Mesendoderm (in vitro differentiated cells): ENCODE measurements around the gene IL17B.

ENCODE experiments used
- DNase-seq: peaks from one replicate; pipeline ENCODE4 v3.0.0; 2013
- H2AK5ac ChIP-seq: 2 replicates; pipeline ENCODE4 v1.6.1; 2013; ENCODE audit warnings: low read length, inconsistent platforms
- H2BK120ac ChIP-seq: 2 replicates; pipeline ENCODE4 v1.6.1; 2013; ENCODE audit warnings: low read depth, mild to moderate bottlenecking, low read length, moderate library complexity, mixed read lengths
- H2BK15ac ChIP-seq: replicated peaks from 2 replicates; pipeline ENCODE4 v1.6.1; 2013; ENCODE audit warnings: low read depth, mild to moderate bottlenecking, moderate library complexity
- H2BK5ac ChIP-seq: 2 replicates; pipeline ENCODE4 v1.6.1; 2013; ENCODE audit warnings: low read length, inconsistent platforms
- H3K18ac ChIP-seq: 2 replicates; pipeline ENCODE4 v1.6.1; 2013; ENCODE audit warnings: mild to moderate bottlenecking, low read length, mixed read lengths
- H3K23ac ChIP-seq: one replicate; pipeline ENCODE4 v1.6.1; 2013; ENCODE audit warnings: low read length
- H3K27ac ChIP-seq: 2 replicates; pipeline ENCODE4 v1.5.1; 2013; ENCODE audit warnings: low read depth, mild to moderate bottlenecking, inconsistent platforms, low read length, moderate library complexity
- H3K27me3 ChIP-seq: 2 replicates; pipeline ENCODE4 v1.6.1; 2013; ENCODE audit warnings: low read length, control low read depth, mild to moderate bottlenecking, inconsistent platforms; ENCODE audit not compliant: insufficient read depth, poor library complexity
- H3K36me3 ChIP-seq: 2 replicates; pipeline ENCODE4 v1.6.1; 2013; ENCODE audit warnings: low read length, inconsistent platforms; ENCODE audit not compliant: control insufficient read depth, insufficient read depth
- H3K4ac ChIP-seq: one replicate; pipeline ENCODE4 v1.6.1; 2013; ENCODE audit warnings: low read depth, mild to moderate bottlenecking, low read length, moderate library complexity
- H3K4me1 ChIP-seq: 2 replicates; pipeline ENCODE4 v1.6.1; 2013; ENCODE audit warnings: low read depth, low read length, inconsistent platforms; ENCODE audit not compliant: control insufficient read depth
- H3K4me2 ChIP-seq: 2 replicates; pipeline ENCODE4 v1.6.1; 2013; ENCODE audit warnings: low read length
- H3K4me3 ChIP-seq: 2 replicates; pipeline ENCODE4 v1.5.1; 2013; ENCODE audit warnings: mild to moderate bottlenecking, low read length
- H3K56ac ChIP-seq: one replicate; pipeline ENCODE4 v1.6.1; 2013; ENCODE audit warnings: low read length
- H3K79me1 ChIP-seq: 2 replicates; pipeline ENCODE4 v1.6.1; 2013; ENCODE audit warnings: low read length, inconsistent platforms
- H3K79me2 ChIP-seq: 2 replicates; pipeline ENCODE4 v1.6.1; 2013; ENCODE audit warnings: mild to moderate bottlenecking, low read length; ENCODE audit not compliant: control insufficient read depth, insufficient read depth
- H3K9ac ChIP-seq: 2 replicates; pipeline ENCODE4 v1.6.1; 2013; ENCODE audit warnings: low read length, inconsistent platforms
- H4K5ac ChIP-seq: one replicate; pipeline ENCODE4 v1.6.1; 2013; ENCODE audit warnings: low read length
- H4K8ac ChIP-seq: one replicate; pipeline ENCODE4 v1.6.1; 2013; ENCODE audit warnings: low read depth, mild to moderate bottlenecking, control low read depth, low read length, moderate library complexity
- WGBS: extraction: QIAGEN DNeasy Blood & Tissue Kit; methylation state at CpG from one replicate; pipeline ENCODE4 v1.1.7; 2013; ENCODE audit warnings: low lambda C conversion rate, missing lambda C conversion rate; ENCODE audit not compliant: insufficient coverage; ENCODE audit errors: extremely low coverage; 5-methylcytosine and 5-hydroxymethylcytosine counted together

IL17B gene

GRCh38 chr5:149412783-149413476 lies 33.8 kb upstream of the IL17B start:
- Histone ChIP-seq H3K56ac (peak overlapping the region; percentile 44), H3K18ac (no peak overlapping the region), H3K79me1 (no peaks in the 10 kb centered on the region), H3K9ac (no peak overlapping the region), H3K23ac (peak overlapping the region; percentile 70), H3K4ac (no peak overlapping the region), H2BK5ac (no peak overlapping the region), H4K8ac (no peak overlapping the region), H3K4me3 (no peak overlapping the region), H3K27me3 (no peaks in the 10 kb centered on the region), H2AK5ac (no peak overlapping the region), H3K79me2 (no peaks in the 10 kb centered on the region), H3K27ac (no peak overlapping the region), H3K4me2 (no peak overlapping the region), H2BK120ac (no peak overlapping the region), H3K4me1 (peaks cover 17% of the 10 kb centered on the region), H4K5ac (no peak overlapping the region), H2BK15ac (no peak overlapping the region), H3K36me3 (no peaks in the 10 kb centered on the region)
- DNase-seq, result no peak
- WGBS, result no CpG with 5 or more reads among the region's 8 CpGs

GRCh38 chr5:149411738-149412519 lies 32.8 kb upstream of the IL17B start:
- Histone ChIP-seq H3K4me1 (peaks cover 12% of the 10 kb centered on the region), H3K27me3 (no peaks in the 10 kb centered on the region), H3K27ac (no peak overlapping the region), H3K4me3 (no peak overlapping the region), H4K8ac (no peak overlapping the region), H2AK5ac (no peak overlapping the region), H3K18ac (no peak overlapping the region), H3K4me2 (no peak overlapping the region), H3K79me1 (no peaks in the 10 kb centered on the region), H3K9ac (no peak overlapping the region), H3K79me2 (no peaks in the 10 kb centered on the region), H3K23ac (no peak overlapping the region), H2BK5ac (no peak overlapping the region), H3K36me3 (no peaks in the 10 kb centered on the region), H3K56ac (no peak overlapping the region), H2BK15ac (no peak overlapping the region), H3K4ac (no peak overlapping the region), H4K5ac (no peak overlapping the region), H2BK120ac (no peak overlapping the region)
- no CpG with 5 or more reads among the region's 9 CpGs for WGBS
- no peak for DNase-seq

- no peak overlapping the region for H2BK15ac ChIP-seq
- H2AK5ac ChIP-seq, result peak overlapping the region; percentile 29
- no peak overlapping the region for H4K5ac ChIP-seq
- no peaks in the 10 kb centered on the region for H3K79me1 ChIP-seq
- no peaks in the 10 kb centered on the region for H3K79me2 ChIP-seq
- H4K8ac ChIP-seq, result no peak overlapping the region
- no peaks in the 10 kb centered on the region for H3K27me3 ChIP-seq
- DNase-seq, result peak; percentile 42
- no CpG with 5 or more reads among the region's 15 CpGs for WGBS
- H3K23ac ChIP-seq, result no peak overlapping the region
- no peak overlapping the region for H3K4me3 ChIP-seq
- no peak overlapping the region for H2BK5ac ChIP-seq
- H3K4ac ChIP-seq, result no peak overlapping the region
- H3K9ac ChIP-seq, result no peak overlapping the region
- no peak overlapping the region for H3K27ac ChIP-seq
- H3K18ac ChIP-seq, result no peak overlapping the region
- H3K36me3 ChIP-seq, result no peaks in the 10 kb centered on the region
- peak overlapping the region; percentile 69 for H3K56ac ChIP-seq
- peaks cover 14% of the 10 kb centered on the region for H3K4me1 ChIP-seq
- no peak overlapping the region for H3K4me2 ChIP-seq
- no peak overlapping the region for H2BK120ac ChIP-seq
Measured at GRCh38 chr5:149410721-149411432, 31.8 kb upstream of the IL17B start.

- Histone ChIP-seq H3K4ac (no peak overlapping the region), H3K4me2 (no peak overlapping the region), H2BK120ac (no peak overlapping the region), H3K4me1 (peaks cover 14% of the 10 kb centered on the region), H2BK5ac (no peak overlapping the region), H3K27me3 (no peaks in the 10 kb centered on the region), H3K36me3 (no peaks in the 10 kb centered on the region), H4K8ac (no peak overlapping the region), H3K4me3 (no peak overlapping the region), H3K9ac (no peak overlapping the region), H2AK5ac (peak overlapping the region; percentile 14), H3K79me2 (no peaks in the 10 kb centered on the region), H3K18ac (peak overlapping the region; percentile 16), H3K56ac (no peak overlapping the region), H3K79me1 (no peaks in the 10 kb centered on the region), H4K5ac (no peak overlapping the region), H3K27ac (no peak overlapping the region), H3K23ac (no peak overlapping the region), H2BK15ac (no peak overlapping the region)
- WGBS, result no CpG with 5 or more reads among the region's 7 CpGs
- no peak for DNase-seq
Measured at GRCh38 chr5:149410071-149410470, 31.0 kb upstream of the IL17B start.

GRCh38 chr5:149409268-149409948 lies 30.3 kb upstream of the IL17B start:
- Histone ChIP-seq H3K4ac (no peak overlapping the region), H3K4me1 (peaks cover 14% of the 10 kb centered on the region), H3K79me2 (no peaks in the 10 kb centered on the region), H2AK5ac (no peak overlapping the region), H3K56ac (no peak overlapping the region), H3K27ac (no peak overlapping the region), H3K18ac (no peak overlapping the region), H2BK120ac (no peak overlapping the region), H4K8ac (no peak overlapping the region), H3K23ac (no peak overlapping the region), H3K4me2 (no peak overlapping the region), H3K79me1 (no peaks in the 10 kb centered on the region), H3K36me3 (no peaks in the 10 kb centered on the region), H3K27me3 (no peaks in the 10 kb centered on the region), H4K5ac (no peak overlapping the region), H2BK5ac (no peak overlapping the region), H3K4me3 (no peak overlapping the region), H3K9ac (no peak overlapping the region), H2BK15ac (no peak overlapping the region)
- WGBS, result no CpG with 5 or more reads among the region's 6 CpGs
- DNase-seq, result peak; percentile 43
